GM15510 (cell line): ENCODE results near the gene ARL14.

Source experiments
- POLR2A ChIP-seq: IDR thresholded peaks from 3 replicates; pipeline ENCODE4 v1.6.1; 2011; ENCODE audit warnings: borderline replicate concordance; ENCODE audit not compliant: insufficient read length; ENCODE audit errors: extremely low read depth

The ARL14 gene

GRCh38 chr3:160665784-160666526 is 11.0 kb upstream of the ARL14 start:
- peak; percentile 14 for TF ChIP-seq POLR2A

- no peak for TF ChIP-seq POLR2A
Measured at GRCh38 chr3:160667452-160667851, 9.5 kb upstream of the ARL14 start.

- no peak for TF ChIP-seq POLR2A
Measured at GRCh38 chr3:160668454-160668853, 8.5 kb upstream of the ARL14 start.

GRCh38 chr3:160671231-160671630 is 5.7 kb upstream of the ARL14 start:
- TF ChIP-seq POLR2A = no peak

- no peak for TF ChIP-seq POLR2A
Measured at GRCh38 chr3:160671995-160672394, 5.0 kb upstream of the ARL14 start.

GRCh38 chr3:160673188-160673587 is 3.8 kb upstream of the ARL14 start:
- no peak for TF ChIP-seq POLR2A

GRCh38 chr3:160675566-160676124 is 1.3 kb upstream of the ARL14 start:
- no peak for TF ChIP-seq POLR2A

- no peak for TF ChIP-seq POLR2A
Measured at GRCh38 chr3:160677459-160677881, 510 bp downstream of the ARL14 start.

GRCh38 chr3:160678292-160678842 is 1.4 kb downstream of the ARL14 start:
- TF ChIP-seq POLR2A = no peak

GRCh38 chr3:160684368-160684740 is 7.4 kb downstream of the ARL14 start:
- no peak for TF ChIP-seq POLR2A

GRCh38 chr3:160685144-160685766 is 8.3 kb downstream of the ARL14 start:
- no peak for TF ChIP-seq POLR2A

- no peak for TF ChIP-seq POLR2A
Measured at GRCh38 chr3:160686955-160687535, 10.1 kb downstream of the ARL14 start.

GRCh38 chr3:160691151-160691550 is 14.2 kb downstream of the ARL14 start:
- no peak for TF ChIP-seq POLR2A

GRCh38 chr3:160691962-160692361 is 15.0 kb downstream of the ARL14 start:
- TF ChIP-seq POLR2A = no peak

- no peak for TF ChIP-seq POLR2A
Measured at GRCh38 chr3:160693191-160693590, 16.2 kb downstream of the ARL14 start.
